GM12874 (cell line): ENCODE measurements around the gene COL4A2.

Experiments used
- TF ChIP-seq, protein P1 (sequence below): IDR thresholded peaks from 2 replicates; pipeline ENCODE4 v1.5.1; 2011; ENCODE audit warnings: low read depth, mild to moderate bottlenecking, control low read depth, low read length, moderate library complexity; ENCODE audit not compliant: insufficient read depth

COL4A2 gene

GRCh38 chr13:110416131-110417025 lies 109.3 kb downstream of the COL4A2 start:
- TF ChIP-seq, protein P1, sequence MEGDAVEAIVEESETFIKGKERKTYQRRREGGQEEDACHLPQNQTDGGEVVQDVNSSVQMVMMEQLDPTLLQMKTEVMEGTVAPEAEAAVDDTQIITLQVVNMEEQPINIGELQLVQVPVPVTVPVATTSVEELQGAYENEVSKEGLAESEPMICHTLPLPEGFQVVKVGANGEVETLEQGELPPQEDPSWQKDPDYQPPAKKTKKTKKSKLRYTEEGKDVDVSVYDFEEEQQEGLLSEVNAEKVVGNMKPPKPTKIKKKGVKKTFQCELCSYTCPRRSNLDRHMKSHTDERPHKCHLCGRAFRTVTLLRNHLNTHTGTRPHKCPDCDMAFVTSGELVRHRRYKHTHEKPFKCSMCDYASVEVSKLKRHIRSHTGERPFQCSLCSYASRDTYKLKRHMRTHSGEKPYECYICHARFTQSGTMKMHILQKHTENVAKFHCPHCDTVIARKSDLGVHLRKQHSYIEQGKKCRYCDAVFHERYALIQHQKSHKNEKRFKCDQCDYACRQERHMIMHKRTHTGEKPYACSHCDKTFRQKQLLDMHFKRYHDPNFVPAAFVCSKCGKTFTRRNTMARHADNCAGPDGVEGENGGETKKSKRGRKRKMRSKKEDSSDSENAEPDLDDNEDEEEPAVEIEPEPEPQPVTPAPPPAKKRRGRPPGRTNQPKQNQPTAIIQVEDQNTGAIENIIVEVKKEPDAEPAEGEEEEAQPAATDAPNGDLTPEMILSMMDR, result no peak

- TF ChIP-seq, protein P1, result no peak
Measured at GRCh38 chr13:110418944-110419343, 111.9 kb downstream of the COL4A2 start.

- TF ChIP-seq, protein P1, result no peak
Measured at GRCh38 chr13:110419381-110419791, 112.3 kb downstream of the COL4A2 start.

DNA sequence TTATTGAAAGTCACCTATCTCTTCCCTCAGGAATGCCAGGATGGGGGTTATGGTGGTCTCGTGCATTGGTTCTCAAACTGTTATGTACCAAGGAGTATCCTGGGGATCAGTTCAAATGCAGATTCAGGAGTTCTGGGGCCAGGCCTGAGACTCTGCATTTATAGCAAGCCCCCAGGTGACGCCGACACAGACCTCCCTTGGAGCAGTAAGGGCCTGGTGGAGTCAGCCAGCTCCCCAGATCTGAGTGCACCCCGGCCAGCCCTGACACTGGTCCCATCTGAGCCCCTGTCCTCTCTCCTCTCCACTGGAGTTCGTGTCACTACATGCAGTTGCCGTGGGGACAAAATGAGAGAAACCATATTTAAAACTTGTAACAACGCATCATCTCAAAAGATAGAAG lies 112.9 kb downstream of the COL4A2 start:
- TF ChIP-seq, protein P1, result no peak

GRCh38 chr13:110420626-110421025 lies 113.5 kb downstream of the COL4A2 start:
- TF ChIP-seq, protein P1, result no peak

GRCh38 chr13:110421061-110421460 lies 114.0 kb downstream of the COL4A2 start:
- TF ChIP-seq, protein P1, result no peak

- TF ChIP-seq, protein P1, result no peak
Measured at GRCh38 chr13:110421696-110422385, 114.8 kb downstream of the COL4A2 start.
